Activated CD8-positive, alpha-beta memory T cell treated with anti-CD3 and anti-CD28 coated beads for 4 hours (primary cell): ENCODE results near the gene HMX2.
"Not testable (repeated sequence)": the region's sequence is repeated elsewhere in the genome, so short reads cannot be mapped to it uniquely, and the experiment has no call there.

ENCODE experiments used
- DNase-seq, 2 donors: peaks; one replicate each; pipeline ENCODE4 v3.0.0-alpha.2; 2020; ENCODE audit warnings: low read depth in 2 of 2

HMX2 gene

GRCh38 chr10:123150986-123151736, 3.2 kb downstream of the HMX2 start:
- no peak for DNase-seq

- DNase-seq: no peak
Measured at GRCh38 chr10:123151737-123152135, 3.8 kb downstream of the HMX2 start.

GRCh38 chr10:123153486-123154091, 5.7 kb downstream of the HMX2 start:
- no peak for DNase-seq

- peak; percentile 89 to 92 for DNase-seq
Measured at GRCh38 chr10:123154092-123154710, 6.3 kb downstream of the HMX2 start, which contains the start of gene BUB3. Gene BUB3, plus strand, starts transcription at chr10:123154402. Its CDS starts 516 bp downstream, at chr10:123154918.

GRCh38 chr10:123154711-123155505, 7.0 kb downstream of the HMX2 start:
- DNase-seq: no peak

GRCh38 chr10:123156078-123156477, 8.1 kb downstream of the HMX2 start:
- no peak for DNase-seq

- no peak for DNase-seq
Measured at GRCh38 chr10:123157210-123157609, 9.3 kb downstream of the HMX2 start.

GRCh38 chr10:123158682-123159081, 10.7 kb downstream of the HMX2 start:
- no peak for DNase-seq

GRCh38 chr10:123160311-123160980, 12.5 kb downstream of the HMX2 start:
- no peak for DNase-seq

GRCh38 chr10:123164319-123164718, 16.4 kb downstream of the HMX2 start:
- DNase-seq: no peak

GRCh38 chr10:123165445-123166072, 17.6 kb downstream of the HMX2 start:
- DNase-seq: no peak

- no peak for DNase-seq
Measured at GRCh38 chr10:123166618-123167017, 18.7 kb downstream of the HMX2 start.

- no peak for DNase-seq
Measured at GRCh38 chr10:123170961-123171360, 23.0 kb downstream of the HMX2 start.

- DNase-seq: not testable (repeated sequence)
Measured at GRCh38 chr10:123171616-123172015, 23.7 kb downstream of the HMX2 start.

- DNase-seq: no peak
Measured at GRCh38 chr10:123175389-123176387, 27.8 kb downstream of the HMX2 start.

GRCh38 chr10:123178390-123178789, 30.5 kb downstream of the HMX2 start:
- not testable (repeated sequence) for DNase-seq

- DNase-seq: no peak
Measured at GRCh38 chr10:123180101-123181090, 32.5 kb downstream of the HMX2 start.

- no peak for DNase-seq
Measured at GRCh38 chr10:123183724-123184123, 35.8 kb downstream of the HMX2 start.

- DNase-seq: no peak
Measured at GRCh38 chr10:123187781-123188180, 39.8 kb downstream of the HMX2 start.
